AG09319 (cell line): Measurements from ENCODE around the gene MOB3B.

Experiments
- DNase-seq: peaks from one replicate; pipeline ENCODE4 v3.0.0-alpha.2; 2010; ENCODE audit warnings: low read depth; ENCODE audit errors: extremely low read depth
- TF ChIP-seq, protein P1 (sequence below): IDR thresholded peaks from 2 replicates; pipeline ENCODE4 v1.5.1; 2011; ENCODE audit warnings: low read depth, mild to moderate bottlenecking, inconsistent platforms, low read length, moderate library complexity

MOB3B gene

DNA sequence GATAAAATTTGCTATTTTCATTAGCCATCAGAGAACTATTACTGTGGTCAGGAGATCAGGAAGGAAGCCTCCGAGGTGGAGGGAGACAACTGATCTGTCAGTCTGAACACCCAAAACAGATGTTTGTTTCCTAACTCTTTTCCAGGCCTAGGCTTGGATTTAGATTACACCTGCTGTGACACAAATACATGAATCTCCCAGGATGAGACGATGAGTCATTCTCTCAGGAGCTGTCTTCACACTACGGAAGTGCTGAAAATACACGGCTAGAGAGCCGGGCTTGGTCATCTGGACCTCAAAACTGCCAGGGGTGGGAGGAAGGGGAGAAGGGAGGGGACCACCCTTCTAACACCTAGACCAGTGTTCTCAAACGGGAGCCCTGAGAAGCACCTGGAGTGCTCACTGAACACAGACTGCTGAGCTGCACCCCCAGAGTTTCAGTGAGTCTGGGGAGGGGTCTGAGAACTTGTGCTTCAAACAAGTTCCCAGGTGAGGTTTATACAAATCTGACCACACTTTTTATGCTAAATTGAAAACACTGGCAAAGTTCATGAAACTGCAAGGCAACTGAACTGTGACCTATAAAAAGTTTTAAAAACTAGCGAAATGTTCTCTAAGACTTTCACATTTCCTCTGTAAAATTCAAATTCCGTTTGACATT is 152.3 kb downstream of the MOB3B start:
- no peak for DNase-seq
- TF ChIP-seq, protein P1, sequence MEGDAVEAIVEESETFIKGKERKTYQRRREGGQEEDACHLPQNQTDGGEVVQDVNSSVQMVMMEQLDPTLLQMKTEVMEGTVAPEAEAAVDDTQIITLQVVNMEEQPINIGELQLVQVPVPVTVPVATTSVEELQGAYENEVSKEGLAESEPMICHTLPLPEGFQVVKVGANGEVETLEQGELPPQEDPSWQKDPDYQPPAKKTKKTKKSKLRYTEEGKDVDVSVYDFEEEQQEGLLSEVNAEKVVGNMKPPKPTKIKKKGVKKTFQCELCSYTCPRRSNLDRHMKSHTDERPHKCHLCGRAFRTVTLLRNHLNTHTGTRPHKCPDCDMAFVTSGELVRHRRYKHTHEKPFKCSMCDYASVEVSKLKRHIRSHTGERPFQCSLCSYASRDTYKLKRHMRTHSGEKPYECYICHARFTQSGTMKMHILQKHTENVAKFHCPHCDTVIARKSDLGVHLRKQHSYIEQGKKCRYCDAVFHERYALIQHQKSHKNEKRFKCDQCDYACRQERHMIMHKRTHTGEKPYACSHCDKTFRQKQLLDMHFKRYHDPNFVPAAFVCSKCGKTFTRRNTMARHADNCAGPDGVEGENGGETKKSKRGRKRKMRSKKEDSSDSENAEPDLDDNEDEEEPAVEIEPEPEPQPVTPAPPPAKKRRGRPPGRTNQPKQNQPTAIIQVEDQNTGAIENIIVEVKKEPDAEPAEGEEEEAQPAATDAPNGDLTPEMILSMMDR = no peak

DNA sequence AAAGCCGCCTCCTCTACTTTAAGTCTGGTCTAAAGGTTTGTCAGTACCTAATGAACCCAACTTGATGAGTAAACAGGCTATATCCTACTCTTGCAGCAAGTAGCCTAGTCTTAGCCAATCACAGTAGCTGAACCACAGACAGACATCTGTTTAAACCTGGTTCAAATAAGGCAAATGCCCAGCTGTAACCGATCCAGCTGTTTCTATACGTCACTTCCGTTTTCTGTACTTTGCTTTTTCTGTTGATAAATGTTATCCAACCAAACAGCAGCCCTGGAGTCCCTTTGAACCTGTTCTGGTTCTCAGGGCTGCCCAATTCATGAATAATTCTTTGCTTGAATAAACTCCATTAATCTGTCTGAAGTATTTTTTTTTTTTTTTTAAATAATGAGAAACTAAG is 155.8 kb downstream of the MOB3B start:
- DNase-seq = no peak
- TF ChIP-seq, protein P1 = no peak

DNA sequence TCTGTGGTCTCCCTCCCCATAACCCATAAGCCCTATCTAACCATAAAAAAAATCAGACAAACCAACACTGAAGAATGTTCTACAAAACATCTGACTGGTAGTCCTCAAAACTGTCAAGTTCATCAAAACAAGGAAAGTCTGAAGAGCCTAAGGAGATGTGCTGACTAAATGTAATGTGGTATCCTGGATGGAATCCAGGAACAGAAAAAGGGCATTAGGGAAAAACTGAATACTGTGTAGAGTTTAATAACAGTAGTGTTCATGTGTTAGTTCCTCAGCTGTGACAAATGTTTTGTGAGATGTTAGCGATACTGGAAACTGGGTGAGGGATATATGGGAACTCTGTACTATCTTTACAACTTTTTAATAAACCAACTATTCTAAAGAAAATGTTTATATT is 157.0 kb downstream of the MOB3B start:
- TF ChIP-seq, protein P1 = no peak
- no peak for DNase-seq

DNA sequence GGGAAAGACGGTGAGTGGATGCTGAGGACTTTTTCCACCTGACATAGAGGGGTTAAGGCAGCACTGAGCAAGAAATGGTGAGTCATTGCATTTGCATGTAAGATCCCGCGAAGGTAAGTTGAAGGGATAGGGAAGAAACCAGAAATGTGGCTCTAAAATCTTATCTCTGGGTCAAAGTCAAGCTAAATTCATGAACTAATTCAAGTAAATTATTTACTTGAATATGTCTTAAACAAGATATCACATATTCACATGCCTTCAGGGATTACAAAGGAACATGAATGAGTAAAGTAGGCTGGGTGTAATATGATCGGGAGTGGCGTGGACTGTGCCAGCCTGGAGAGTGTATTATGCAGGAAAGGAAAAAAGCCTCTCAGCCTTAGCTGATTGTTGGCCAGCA is 158.2 kb downstream of the MOB3B start:
- TF ChIP-seq, protein P1 = no peak

DNA sequence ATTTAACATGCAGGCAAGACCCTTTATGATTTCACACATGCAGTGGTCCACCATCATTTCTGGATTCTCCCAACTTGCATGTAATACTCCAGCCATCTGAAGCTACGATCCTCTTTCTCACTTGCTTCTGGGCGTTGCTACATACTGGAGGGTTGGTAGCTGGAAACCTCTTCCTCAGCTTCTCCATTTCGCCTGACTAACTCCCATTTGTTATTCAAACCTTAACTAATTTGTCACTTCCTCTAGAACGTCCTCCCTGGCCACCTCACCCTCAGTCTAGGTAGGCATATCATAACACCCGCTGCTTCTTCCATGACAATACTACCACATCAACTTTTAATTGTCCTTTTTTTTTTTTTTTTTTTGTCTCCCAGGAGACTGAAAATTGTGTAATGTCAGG is 160.0 kb downstream of the MOB3B start:
- TF ChIP-seq, protein P1 = no peak
- DNase-seq = no peak

More for the DNA sequence above, 158.2 kb downstream of the MOB3B start:
- no peak for DNase-seq

DNA sequence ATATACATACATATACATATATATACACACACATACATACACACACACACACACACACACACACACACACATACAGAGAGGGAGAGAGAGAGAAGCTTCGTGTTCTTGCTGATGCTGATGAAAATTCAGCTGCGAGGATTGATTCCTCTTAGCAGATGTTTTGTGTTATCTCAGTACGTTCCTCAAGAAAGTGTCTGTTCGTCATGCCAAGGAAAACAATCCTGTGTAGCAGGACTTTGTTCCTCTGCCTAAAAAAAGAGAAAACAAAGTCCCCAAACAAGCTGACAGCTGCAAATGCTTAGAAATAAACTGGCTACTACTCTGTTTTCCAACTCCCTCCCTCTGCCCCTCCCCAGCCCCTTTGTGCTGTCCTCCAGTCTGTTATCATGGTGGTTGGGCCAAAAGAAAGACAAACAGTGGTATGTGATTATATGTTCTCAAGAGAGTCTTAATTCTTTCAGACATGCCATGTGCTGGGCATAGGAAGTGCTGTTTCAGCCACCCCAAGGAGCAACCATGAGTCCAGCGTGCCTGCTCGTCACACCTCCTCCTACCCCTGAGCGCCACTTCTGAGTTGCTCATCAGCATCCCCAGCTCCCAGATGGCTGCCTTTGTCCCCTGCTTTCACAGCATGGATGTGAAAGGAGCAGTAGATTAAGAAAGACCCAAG is 161.2 kb downstream of the MOB3B start:
- TF ChIP-seq, protein P1 = no peak
- no peak for DNase-seq

DNA sequence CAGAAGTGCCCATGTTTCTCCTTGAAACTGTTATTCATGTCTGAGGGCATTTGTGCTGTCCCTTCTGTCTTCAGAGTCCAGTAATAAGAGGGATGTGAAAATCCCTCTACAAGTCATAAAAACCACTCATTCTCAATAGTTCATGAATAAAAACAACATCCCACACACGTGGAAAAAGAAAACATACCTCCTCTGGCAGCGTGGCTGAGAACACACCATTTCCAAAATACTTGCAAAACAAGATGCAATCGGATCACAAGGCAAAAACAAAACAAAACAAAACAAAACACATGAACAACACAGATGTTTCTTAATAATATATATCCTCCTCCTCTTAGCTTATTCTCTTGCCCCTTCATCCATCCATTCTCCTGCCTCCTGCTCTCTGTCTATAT is 161.7 kb downstream of the MOB3B start:
- no peak for DNase-seq
- TF ChIP-seq, protein P1 = no peak
